WTC11 (cell line): Measurements from ENCODE around the gene TLE7.

Source experiments
- CTCF ChIP-seq: fragments of 200-600 bp; IDR thresholded peaks from 2 replicates; pipeline ENCODE4 v1.8.0; 2022; ENCODE audit warnings: antibody characterized with exemption
- NR2C2 ChIP-seq: sonication (generic); formaldehyde crosslinking; IDR thresholded peaks from 2 replicates; pipeline ENCODE4 v1.8.0; 2022; ENCODE audit warnings: mild to moderate bottlenecking, missing genetic modification reagents
- NR3C1 ChIP-seq: sonication (generic); formaldehyde crosslinking; conservative IDR thresholded peaks from 2 replicates; pipeline ENCODE4 v1.8.1; 2023; ENCODE audit warnings: low read depth, mild to moderate bottlenecking, missing genetic modification reagents
- PREB ChIP-seq: sonication (generic); formaldehyde crosslinking; IDR thresholded peaks from 2 replicates; pipeline ENCODE4 v1.8.1; 2022; ENCODE audit warnings: mild to moderate bottlenecking, missing genetic modification reagents, moderate library complexity, borderline replicate concordance
- SP1 ChIP-seq: sonication (generic); formaldehyde crosslinking; conservative IDR thresholded peaks from 2 replicates; pipeline ENCODE4 v1.8.1; 2022; ENCODE audit warnings: missing genetic modification reagents
- USF2 ChIP-seq: sonication (generic); formaldehyde crosslinking; IDR thresholded peaks from 2 replicates; pipeline ENCODE4 v1.8.1; 2023; ENCODE audit warnings: mild to moderate bottlenecking, missing genetic modification reagents, moderate library complexity
- TF ChIP-seq, protein P1 (sequence below): sonication (generic); formaldehyde crosslinking; IDR thresholded peaks from 2 replicates; pipeline ENCODE4 v1.8.1; 2022; ENCODE audit warnings: low read depth, mild to moderate bottlenecking, moderate library complexity, missing genetic modification reagents, borderline replicate concordance

- no peak for TF ChIP-seq CTCF
- TF ChIP-seq NR2C2 (CRISPR knock-in tag) = no peak
- TF ChIP-seq SP1 (CRISPR knock-in tag) = no peak
- TF ChIP-seq NR3C1 (CRISPR knock-in tag) = no peak
- TF ChIP-seq, protein P1, sequence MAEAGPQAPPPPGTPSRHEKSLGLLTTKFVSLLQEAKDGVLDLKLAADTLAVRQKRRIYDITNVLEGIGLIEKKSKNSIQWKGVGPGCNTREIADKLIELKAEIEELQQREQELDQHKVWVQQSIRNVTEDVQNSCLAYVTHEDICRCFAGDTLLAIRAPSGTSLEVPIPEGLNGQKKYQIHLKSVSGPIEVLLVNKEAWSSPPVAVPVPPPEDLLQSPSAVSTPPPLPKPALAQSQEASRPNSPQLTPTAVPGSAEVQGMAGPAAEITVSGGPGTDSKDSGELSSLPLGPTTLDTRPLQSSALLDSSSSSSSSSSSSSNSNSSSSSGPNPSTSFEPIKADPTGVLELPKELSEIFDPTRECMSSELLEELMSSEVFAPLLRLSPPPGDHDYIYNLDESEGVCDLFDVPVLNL (CRISPR knock-in tag) = no peak
- no peak for TF ChIP-seq USF2
- no peak for TF ChIP-seq PREB
Observed at GRCh38 chr16:71464231-71464630, 22.4 kb upstream of the TLE7 start.
